Cardiac muscle cell (in vitro differentiated cells and primary cell): Measurements from ENCODE around the gene C11orf58. TPM values are rescaled to one million over a fixed set of nuclear protein-coding genes. Genes with fewer than 3 reads are reported as not detected.

Experiments used
- DNase-seq, 2 donors: peaks; one replicate each; pipeline versions ENCODE4 v3.0.0 to v3.0.0-alpha.2; 2010 to 2017; ENCODE audit warnings: low read depth in 1 of 2, low spot score in 1 of 2
- H3K27ac ChIP-seq: fragments of 200-600 bp; sonication (generic); 2 replicates; pipeline ENCODE4 v1.5.1; 2016
- H3K27me3 ChIP-seq: fragments of 200-600 bp; sonication (generic); 2 replicates; pipeline ENCODE4 v1.6.0; 2016; ENCODE audit warnings: control low read depth
- H3K36me3 ChIP-seq: fragments of 200-600 bp; sonication (generic); 2 replicates; pipeline ENCODE4 v1.5.1; 2016; ENCODE audit warnings: control low read depth
- H3K4me1 ChIP-seq: fragments of 200-600 bp; sonication (generic); 2 replicates; pipeline ENCODE4 v1.8.1; 2017; ENCODE audit warnings: low read depth, mild to moderate bottlenecking, mixed run types
- H3K4me3 ChIP-seq: fragments of 200-600 bp; sonication (generic); 2 replicates; pipeline ENCODE4 v1.5.1; 2016; ENCODE audit warnings: mild to moderate bottlenecking
- H3K9me3 ChIP-seq: fragments of 200-600 bp; sonication (generic); 2 replicates; pipeline ENCODE4 v1.5.1; 2017; ENCODE audit warnings: low read depth, mild to moderate bottlenecking, control low read depth
- polyA plus RNA-seq: library from polyadenylated mRNA; unstranded; fragments of >200 nt; fragmentation: Nextera tagmentation; extraction: Ambion mirVana; gene quantifications from 2 replicates; pipeline ENCODE4 v1.2.1, GENCODE V29; 2016
- total RNA-seq: library from RNA; depleted of rRNA; stranded (reverse); fragments of >200 nt; gene quantifications from 2 replicates; pipeline ENCODE4 v1.2.3, GENCODE V29; 2016
- TF ChIP-seq, protein P1 (sequence below): IDR thresholded peaks from 2 replicates; pipeline ENCODE4 v1.5.1; 2012; ENCODE audit warnings: low read depth, mild to moderate bottlenecking, low read length

Gene C11orf58
- total and polyA plus RNA-seq, 2 experiments from 2014 or later: 157 to 232 TPM

DNA sequence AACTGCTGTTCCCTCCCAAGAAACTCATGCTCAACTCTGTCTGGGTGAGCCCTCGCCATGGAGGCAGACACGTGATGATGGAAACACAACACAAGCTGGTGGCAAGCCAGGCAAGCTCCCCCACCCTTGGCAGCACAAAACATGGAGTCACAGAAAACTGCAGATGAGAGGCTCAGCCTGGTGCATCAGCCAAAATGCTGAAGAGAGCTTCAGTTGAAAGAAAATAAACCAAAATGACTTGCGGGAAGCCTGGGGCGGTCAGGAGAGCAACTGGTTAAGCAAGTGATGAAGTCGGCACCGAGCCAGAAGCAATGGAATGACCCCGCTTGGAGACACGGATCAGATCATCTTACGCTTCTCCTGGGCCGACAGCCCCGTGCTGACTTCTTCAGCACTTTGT, 68.3 kb downstream of the C11orf58 start:
- H3K36me3 ChIP-seq: peaks cover 33% of the 10 kb centered on the region
- TF ChIP-seq, protein P1, sequence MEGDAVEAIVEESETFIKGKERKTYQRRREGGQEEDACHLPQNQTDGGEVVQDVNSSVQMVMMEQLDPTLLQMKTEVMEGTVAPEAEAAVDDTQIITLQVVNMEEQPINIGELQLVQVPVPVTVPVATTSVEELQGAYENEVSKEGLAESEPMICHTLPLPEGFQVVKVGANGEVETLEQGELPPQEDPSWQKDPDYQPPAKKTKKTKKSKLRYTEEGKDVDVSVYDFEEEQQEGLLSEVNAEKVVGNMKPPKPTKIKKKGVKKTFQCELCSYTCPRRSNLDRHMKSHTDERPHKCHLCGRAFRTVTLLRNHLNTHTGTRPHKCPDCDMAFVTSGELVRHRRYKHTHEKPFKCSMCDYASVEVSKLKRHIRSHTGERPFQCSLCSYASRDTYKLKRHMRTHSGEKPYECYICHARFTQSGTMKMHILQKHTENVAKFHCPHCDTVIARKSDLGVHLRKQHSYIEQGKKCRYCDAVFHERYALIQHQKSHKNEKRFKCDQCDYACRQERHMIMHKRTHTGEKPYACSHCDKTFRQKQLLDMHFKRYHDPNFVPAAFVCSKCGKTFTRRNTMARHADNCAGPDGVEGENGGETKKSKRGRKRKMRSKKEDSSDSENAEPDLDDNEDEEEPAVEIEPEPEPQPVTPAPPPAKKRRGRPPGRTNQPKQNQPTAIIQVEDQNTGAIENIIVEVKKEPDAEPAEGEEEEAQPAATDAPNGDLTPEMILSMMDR: no peak
- no peak overlapping the region for H3K27ac ChIP-seq
- H3K9me3 ChIP-seq: no peaks in the 10 kb centered on the region
- H3K4me1 ChIP-seq: peaks cover 14% of the 10 kb centered on the region
- no peaks in the 10 kb centered on the region for H3K27me3 ChIP-seq
- peak in 1 of 2 donors; percentile 46 for DNase-seq
- no peak overlapping the region for H3K4me3 ChIP-seq

DNA sequence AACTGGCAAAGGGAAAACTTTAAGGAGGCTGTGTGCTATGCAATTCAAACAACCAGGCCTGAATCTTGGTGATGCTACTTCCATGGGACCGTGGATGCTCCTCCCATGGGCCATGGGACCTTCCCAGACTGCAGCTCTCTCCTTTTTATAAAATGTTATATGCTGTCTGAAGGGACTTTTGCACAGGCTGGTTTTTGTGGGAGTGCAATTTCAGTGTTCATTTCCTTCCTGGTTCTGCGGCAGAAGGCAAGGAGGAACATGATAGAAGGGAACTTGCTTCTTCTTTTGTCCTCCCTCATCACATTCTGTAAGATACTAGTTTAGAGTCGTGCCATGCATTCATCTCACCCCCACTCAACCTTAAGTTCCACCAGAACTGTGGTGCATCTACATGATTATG, 68.9 kb downstream of the C11orf58 start:
- TF ChIP-seq, protein P1: no peak
- Histone ChIP-seq H3K4me1 (peaks cover 10% of the 10 kb centered on the region), H3K9me3 (no peaks in the 10 kb centered on the region), H3K4me3 (no peak overlapping the region), H3K27ac (no peak overlapping the region), H3K36me3 (peaks cover 33% of the 10 kb centered on the region), H3K27me3 (no peaks in the 10 kb centered on the region)
- DNase-seq: no peak
